Left ventricle myocardium inferior (tissue), 1 donor: ENCODE data around the gene LDB3. TPM values are rescaled to one million over a fixed set of nuclear protein-coding genes. Genes with fewer than 3 reads are reported as not detected.

Source experiments
- DNase-seq: peaks from one replicate; pipeline ENCODE4 v3.0.0-alpha.2; 2020
- H3K27ac ChIP-seq: fragments of 200-600 bp; replicated peaks from 2 replicates; pipeline ENCODE4 v1.8.0; 2021
- H3K27me3 ChIP-seq: fragments of 200-600 bp; 2 replicates; pipeline ENCODE4 v1.8.0; 2021; ENCODE audit warnings: low read depth
- H3K36me3 ChIP-seq: fragments of 200-600 bp; 2 replicates; pipeline ENCODE4 v1.8.0; 2021
- H3K4me1 ChIP-seq: fragments of 200-600 bp; 2 replicates; pipeline ENCODE4 v1.8.0; 2021
- H3K4me3 ChIP-seq: fragments of 200-600 bp; 2 replicates; pipeline ENCODE4 v1.8.0; 2021; ENCODE audit warnings: mild to moderate bottlenecking, moderate library complexity
- H3K9me3 ChIP-seq: fragments of 200-600 bp; replicated peaks from 2 replicates; pipeline ENCODE4 v1.8.0; 2021
- intact Hi-C: fragments of 100-400 bp; cut with micrococcal nuclease; formaldehyde crosslinking; loops from one replicate; pipeline ENCODE4 v1.11.0; 2022
- total RNA-seq: library from RNA; stranded (reverse); fragmentation: NEBNext Ultra II Directional; extraction: Animal tissue kit (Norgen Biotek cat#: 25700); gene quantifications from one replicate; pipeline ENCODE4 v1.2.1, GENCODE V29; 2021
- TF ChIP-seq, protein P1 (sequence below): fragments of 200-600 bp; IDR thresholded peaks from 2 replicates; pipeline ENCODE4 v1.8.0; 2021; ENCODE audit warnings: antibody characterized with exemption, mild to moderate bottlenecking, borderline replicate concordance
- donor health status: DM: no; HTN: yes; CAD: no; lungs with severe emphysema.

The LDB3 gene
- total RNA-seq, 1 donor from 2014 or later = 1,542 TPM

DNA sequence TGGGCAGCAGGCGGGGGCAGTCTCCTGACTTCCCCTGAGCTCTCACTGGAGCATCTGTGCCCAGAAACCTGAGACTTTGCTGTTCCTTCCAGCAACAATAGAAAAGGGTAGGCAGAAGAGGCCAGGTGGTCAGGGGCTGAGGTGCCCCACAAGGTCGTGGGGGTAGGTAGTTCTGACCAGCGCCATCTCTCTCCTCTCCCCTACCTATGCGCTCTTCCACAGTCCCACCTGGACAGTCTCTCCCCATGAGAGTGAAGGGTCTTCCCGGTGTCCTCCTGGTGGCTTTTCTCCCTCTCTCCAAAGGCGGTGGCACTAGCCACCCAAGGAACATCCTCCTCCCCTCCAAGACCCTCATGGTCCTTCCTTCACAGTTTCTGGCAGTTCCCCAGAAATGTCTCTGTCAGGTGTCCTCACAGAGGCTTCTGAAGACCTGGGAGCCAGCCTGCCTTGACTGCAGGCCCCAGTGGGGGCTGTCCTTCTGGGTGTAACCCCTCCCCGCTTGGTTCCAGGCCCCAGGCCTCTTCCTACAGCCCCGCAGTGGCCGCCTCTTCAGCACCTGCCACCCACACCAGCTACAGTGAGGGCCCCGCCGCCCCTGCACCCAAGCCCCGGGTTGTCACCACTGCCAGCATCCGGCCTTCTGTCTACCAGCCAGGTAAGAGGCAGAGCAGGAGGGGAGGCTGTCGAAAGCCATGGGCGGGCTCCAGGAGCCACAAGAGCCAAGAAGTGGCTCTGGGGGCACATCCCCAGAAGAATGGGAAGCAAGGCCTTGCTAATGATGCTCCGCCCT is 41.3 kb downstream of the LDB3 start:
- Histone ChIP-seq H3K27ac (peak overlapping the region; percentile 94), H3K4me1 (peaks cover 82% of the 10 kb centered on the region), H3K36me3 (peaks cover 19% of the 10 kb centered on the region), H3K9me3 (no peaks in the 10 kb centered on the region), H3K27me3 (peaks cover 37% of the 10 kb centered on the region), H3K4me3 (peak overlapping the region; percentile 77)
- DNase-seq = no peak
- TF ChIP-seq, protein P1, sequence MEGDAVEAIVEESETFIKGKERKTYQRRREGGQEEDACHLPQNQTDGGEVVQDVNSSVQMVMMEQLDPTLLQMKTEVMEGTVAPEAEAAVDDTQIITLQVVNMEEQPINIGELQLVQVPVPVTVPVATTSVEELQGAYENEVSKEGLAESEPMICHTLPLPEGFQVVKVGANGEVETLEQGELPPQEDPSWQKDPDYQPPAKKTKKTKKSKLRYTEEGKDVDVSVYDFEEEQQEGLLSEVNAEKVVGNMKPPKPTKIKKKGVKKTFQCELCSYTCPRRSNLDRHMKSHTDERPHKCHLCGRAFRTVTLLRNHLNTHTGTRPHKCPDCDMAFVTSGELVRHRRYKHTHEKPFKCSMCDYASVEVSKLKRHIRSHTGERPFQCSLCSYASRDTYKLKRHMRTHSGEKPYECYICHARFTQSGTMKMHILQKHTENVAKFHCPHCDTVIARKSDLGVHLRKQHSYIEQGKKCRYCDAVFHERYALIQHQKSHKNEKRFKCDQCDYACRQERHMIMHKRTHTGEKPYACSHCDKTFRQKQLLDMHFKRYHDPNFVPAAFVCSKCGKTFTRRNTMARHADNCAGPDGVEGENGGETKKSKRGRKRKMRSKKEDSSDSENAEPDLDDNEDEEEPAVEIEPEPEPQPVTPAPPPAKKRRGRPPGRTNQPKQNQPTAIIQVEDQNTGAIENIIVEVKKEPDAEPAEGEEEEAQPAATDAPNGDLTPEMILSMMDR = no peak
- intact Hi-C loops = loop anchor here (10.0 kb wide), 1 partner anchor 195 kb away; no protein-coding TSS in a partner anchor

DNA sequence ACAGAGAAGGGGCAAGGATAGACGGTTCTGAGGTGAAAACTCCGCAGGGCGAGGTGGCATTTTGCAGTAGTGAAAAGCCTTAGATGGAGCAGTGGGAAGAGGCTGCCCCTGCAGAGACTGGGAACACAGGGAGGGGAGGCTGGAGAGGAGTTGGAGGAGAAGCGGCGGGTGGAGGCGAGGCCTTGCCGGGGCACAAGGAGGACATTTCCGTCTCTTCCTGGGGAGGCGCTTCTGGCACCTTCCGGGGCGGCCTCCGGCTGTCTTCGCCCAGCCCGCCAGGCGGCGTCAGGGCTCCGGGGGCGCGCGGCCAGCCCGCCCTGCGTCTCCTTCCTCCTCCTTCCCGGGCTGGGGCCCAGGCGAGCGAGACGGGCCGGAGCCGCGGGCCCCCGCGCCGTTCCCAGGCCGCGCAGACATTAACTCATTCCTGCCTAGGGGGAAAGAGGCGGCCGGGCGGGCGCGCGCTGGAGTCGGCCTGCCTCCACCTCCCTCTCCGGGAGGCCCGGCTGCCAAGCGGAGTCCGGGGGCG is 42.7 kb downstream of the LDB3 start:
- peak; percentile 89 for DNase-seq
- peaks cover 30% of the 10 kb centered on the region for H3K27me3 ChIP-seq
- intact Hi-C loops = no loop called here
- TF ChIP-seq, protein P1 = peak; percentile 89
- H3K4me1 ChIP-seq = peaks cover 80% of the 10 kb centered on the region
- H3K36me3 ChIP-seq = peaks cover 19% of the 10 kb centered on the region
- H3K27ac ChIP-seq = peak overlapping the region; percentile 94
- H3K9me3 ChIP-seq = no peaks in the 10 kb centered on the region
- H3K4me3 ChIP-seq = peak overlapping the region; percentile 77

DNA sequence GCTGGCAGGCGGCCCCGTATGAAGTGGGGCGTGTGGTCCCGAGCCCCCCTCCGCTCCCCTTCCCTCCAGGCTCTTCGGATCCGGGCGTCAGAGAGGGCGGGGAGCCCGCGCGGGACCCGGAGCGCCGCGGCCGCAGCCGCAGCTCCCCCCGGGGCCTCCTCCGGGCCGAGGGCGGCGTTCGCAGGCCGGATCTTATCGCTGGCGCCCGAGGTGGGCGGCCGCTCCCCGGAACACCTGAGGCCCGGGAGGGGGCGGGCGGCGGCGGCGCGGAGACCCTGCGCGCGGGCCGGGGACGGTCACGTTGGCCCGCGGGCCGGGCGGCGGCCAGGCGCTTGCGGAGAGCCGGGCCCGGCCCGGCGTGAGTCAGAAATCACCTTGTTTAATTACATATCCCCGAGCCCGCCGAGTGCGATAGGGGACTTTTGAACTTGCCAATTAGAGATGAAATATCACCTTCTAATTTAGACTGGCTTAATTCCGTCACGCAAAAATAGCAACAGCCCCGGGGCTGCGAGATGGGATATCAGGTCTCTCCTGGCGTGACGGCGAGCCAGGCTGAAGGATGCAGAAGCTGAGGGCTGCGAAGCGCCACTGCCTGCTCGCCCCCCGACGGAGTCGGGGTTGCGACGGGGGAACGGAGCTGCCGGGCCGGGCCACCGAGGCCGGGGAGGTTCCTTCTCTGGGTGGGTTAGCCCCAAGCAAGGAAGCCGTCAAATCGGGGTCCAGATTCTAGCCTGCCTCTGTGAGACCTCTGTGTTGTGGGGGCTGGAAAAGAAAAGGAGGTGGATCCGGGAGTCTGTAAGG is 43.4 kb downstream of the LDB3 start:
- Histone ChIP-seq H3K27ac (peak overlapping the region; percentile 94), H3K4me3 (peak overlapping the region; percentile 77), H3K27me3 (peaks cover 28% of the 10 kb centered on the region), H3K4me1 (peaks cover 77% of the 10 kb centered on the region), H3K36me3 (peaks cover 15% of the 10 kb centered on the region), H3K9me3 (no peaks in the 10 kb centered on the region)
- intact Hi-C loops = no loop called here
- DNase-seq = no peak
- TF ChIP-seq, protein P1 = no peak

DNA sequence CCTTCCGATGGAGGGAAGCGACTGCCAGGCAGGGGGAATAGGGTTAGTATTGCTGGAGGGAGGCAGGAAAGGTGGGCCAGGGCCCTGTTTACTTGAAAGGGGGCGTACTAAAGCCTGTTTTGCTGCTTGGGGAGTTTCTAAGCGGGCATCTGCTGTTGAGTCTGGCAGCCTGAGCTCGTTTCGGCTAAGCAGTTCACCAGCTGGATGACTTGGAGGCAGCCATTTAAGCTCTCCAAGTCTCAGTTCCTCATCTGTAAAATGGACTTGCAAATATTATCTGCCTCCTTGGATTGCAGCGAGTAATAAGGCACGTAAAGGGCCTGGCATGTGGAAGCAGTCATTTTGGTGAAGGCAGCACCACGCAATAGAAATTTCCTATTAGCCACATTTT is 44.0 kb downstream of the LDB3 start:
- Histone ChIP-seq H3K36me3 (peaks cover 11% of the 10 kb centered on the region), H3K27me3 (peaks cover 25% of the 10 kb centered on the region), H3K9me3 (no peaks in the 10 kb centered on the region), H3K27ac (peak overlapping the region; percentile 94), H3K4me3 (peak overlapping the region; percentile 77), H3K4me1 (peaks cover 75% of the 10 kb centered on the region)
- intact Hi-C loops = no loop called here
- DNase-seq = no peak
- TF ChIP-seq, protein P1 = no peak

DNA sequence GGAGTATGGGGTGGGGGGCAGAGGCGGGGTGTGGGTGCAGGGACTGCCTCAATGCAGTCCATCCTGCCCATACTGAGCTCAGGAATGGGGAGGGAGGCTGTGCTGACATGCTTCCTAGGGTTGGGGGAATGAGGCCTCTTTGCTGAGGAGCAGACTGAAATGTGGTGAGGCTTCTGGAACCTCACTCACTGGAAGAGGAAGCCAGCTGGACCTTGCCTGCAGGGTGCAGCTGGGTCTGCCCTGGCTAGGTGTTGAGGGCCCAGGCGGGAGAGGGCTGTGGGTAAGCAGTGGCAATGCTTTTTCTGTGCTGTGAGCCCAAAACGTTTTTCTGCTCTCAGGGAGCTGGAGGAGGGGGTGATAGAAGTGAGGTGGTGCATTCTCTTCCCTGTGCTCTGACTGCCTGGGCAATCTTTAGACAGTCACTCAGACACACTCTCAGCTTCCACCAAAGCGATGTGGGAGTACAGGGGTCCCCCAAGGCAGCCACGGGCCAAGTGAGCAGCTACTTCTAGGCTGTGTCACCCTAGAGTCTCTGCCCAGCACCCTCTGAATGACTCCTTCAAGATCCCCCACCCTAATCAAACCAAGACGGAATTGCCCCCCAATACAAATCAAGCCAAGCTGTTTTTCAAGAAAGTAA is 47.0 kb downstream of the LDB3 start:
- intact Hi-C loops = no loop called here
- peaks cover 24% of the 10 kb centered on the region for H3K36me3 ChIP-seq
- peaks cover 73% of the 10 kb centered on the region for H3K4me1 ChIP-seq
- DNase-seq = no peak
- H3K9me3 ChIP-seq = no peaks in the 10 kb centered on the region
- TF ChIP-seq, protein P1 = no peak
- H3K27ac ChIP-seq = peak overlapping the region; percentile 27
- H3K27me3 ChIP-seq = peaks cover 14% of the 10 kb centered on the region
- H3K4me3 ChIP-seq = no peak overlapping the region
